Measurements from ENCODE around the gene PDE4D. TPM values are rescaled to one million over a fixed set of nuclear protein-coding genes. Genes with fewer than 3 reads are reported as not detected.

Gene PDE4D
- total and polyA plus RNA-seq, 2 donors (not counting 3 experiments of a cell fraction or from before 2014, with no cell fraction given), result 34.5 to 51.2 TPM

GRCh38 chr5:59790376-59790775, 103.2 kb downstream of the PDE4D start:
- Histone ChIP-seq H4K20me1 (replicated peaks; ENCODE audit: control insufficient read depth, extremely low read depth, insufficient read depth, low read length) (no peaks in the 10 kb centered on the region), H3K79me2 (ENCODE audit: control insufficient read depth, insufficient read depth, low read length) (no peaks in the 10 kb centered on the region), H3K9ac (replicated peaks; ENCODE audit: extremely low read depth, insufficient read depth, low read length) (peak overlapping the region; percentile 88), H3K36me3 (ENCODE audit: control insufficient read depth in 2 of 2, extremely low read depth in 1 of 2, insufficient read depth in 2 of 2, low read length in 2 of 2) (no peaks in the 10 kb centered on the region), H3K27ac (ENCODE audit: insufficient read depth, low read depth, low read length) (peak overlapping the region; percentile 94), H3K4me3 (replicated peaks in 1 of 3; ENCODE audit: insufficient read depth in 1 of 3, low read depth in 1 of 3, low read length in 3 of 3) (peak overlapping the region in 2 of 3 experiments; percentile 6 to 44), H3K4me1 (ENCODE audit: control insufficient read depth, extremely low read depth, insufficient read depth, low read length) (peaks cover 34% of the 10 kb centered on the region), H3K9me1 (replicated peaks; ENCODE audit: control insufficient read depth, extremely low read depth, insufficient read depth, low read length) (no peaks in the 10 kb centered on the region), H3K9me3 (replicated peaks; ENCODE audit: control insufficient read depth, insufficient read depth, low read length) (no peaks in the 10 kb centered on the region), H2AFZ (ENCODE audit: low read depth, low read length) (peak overlapping the region; percentile 4), H3K27me3 (ENCODE audit: control insufficient read depth in 2 of 2, insufficient read depth in 2 of 2, low read length in 2 of 2) (no peaks in the 10 kb centered on the region), H3K4me2 (ENCODE audit: insufficient read depth, low read length) (peak overlapping the region; percentile 83)
- intact Hi-C loops (cut with micrococcal nuclease) (loop anchor here (1.0 to 10.0 kb wide), 6 partner anchors 9 to 756 kb away; no protein-coding TSS in a partner anchor), dilution Hi-C loops (cut with MboI; ENCODE audit: extremely low pct_ligation_motif_present, low sequenced_read_pairs) (no loop called here)
- DNase-seq (ENCODE audit: low read depth, low spot score) (peak; percentile 92), FAIRE-seq (peak; percentile 96)
- TF ChIP-seq CTCF (IDR thresholded peaks at IDR 0.05; ENCODE audit: extremely low read depth in 1 of 2, insufficient read depth in 1 of 2, low read depth in 1 of 2, low read length in 2 of 2) (no peak), EZH2 (IDR thresholded peaks at IDR 0.05; ENCODE audit: borderline replicate concordance, low read depth, low read length, severe bottlenecking) (no peak), JUN (IDR thresholded peaks at IDR 0.05; ENCODE audit: borderline replicate concordance, insufficient read depth, insufficient read length, low read depth) (peak; percentile 92), MAX (IDR thresholded peaks at IDR 0.05; ENCODE audit: insufficient read depth, insufficient read length) (no peak), MYC (IDR thresholded peaks at IDR 0.05; ENCODE audit: low read depth, low read length) (no peak), POLR2A (IDR thresholded peaks at IDR 0.05; ENCODE audit: low read depth, low read length) (peak; percentile 76), FOS (IDR thresholded peaks at IDR 0.05; ENCODE audit: borderline replicate concordance, insufficient read depth, low read length) (peak; percentile 84), POLR2AphosphoS5 (IDR thresholded peaks at IDR 0.05; ENCODE audit: insufficient read depth, low read depth, low read length) (peak; percentile 58)
- CTCF ChIA-PET, result interaction anchor here (0.7 to 3.0 kb wide), 10 partner anchors 10 to 904 kb away, joined by 3 to 25 read pairs (median 3); no protein-coding TSS in a partner anchor
- POLR2A ChIA-PET, result interaction anchor here (0.6 kb wide), 2 partner anchors 18 to 303 kb away, joined by 3 read pairs; no protein-coding TSS in a partner anchor
- no TSS peak for BruUV-seq (replicated peaks)

Measured in endothelial cell of umbilical vein (primary cell).